HG02884 (cell line): Measurements from ENCODE around the gene NOS1.

Source experiments
- ATAC-seq: cut with Tn5 transposase; IDR thresholded peaks from one replicate; pipeline ENCODE4 v1.9.1; 2021; ENCODE audit warnings: mild to moderate bottlenecking, moderate library complexity; ENCODE audit not compliant: unreplicated experiment

NOS1 gene

DNA sequence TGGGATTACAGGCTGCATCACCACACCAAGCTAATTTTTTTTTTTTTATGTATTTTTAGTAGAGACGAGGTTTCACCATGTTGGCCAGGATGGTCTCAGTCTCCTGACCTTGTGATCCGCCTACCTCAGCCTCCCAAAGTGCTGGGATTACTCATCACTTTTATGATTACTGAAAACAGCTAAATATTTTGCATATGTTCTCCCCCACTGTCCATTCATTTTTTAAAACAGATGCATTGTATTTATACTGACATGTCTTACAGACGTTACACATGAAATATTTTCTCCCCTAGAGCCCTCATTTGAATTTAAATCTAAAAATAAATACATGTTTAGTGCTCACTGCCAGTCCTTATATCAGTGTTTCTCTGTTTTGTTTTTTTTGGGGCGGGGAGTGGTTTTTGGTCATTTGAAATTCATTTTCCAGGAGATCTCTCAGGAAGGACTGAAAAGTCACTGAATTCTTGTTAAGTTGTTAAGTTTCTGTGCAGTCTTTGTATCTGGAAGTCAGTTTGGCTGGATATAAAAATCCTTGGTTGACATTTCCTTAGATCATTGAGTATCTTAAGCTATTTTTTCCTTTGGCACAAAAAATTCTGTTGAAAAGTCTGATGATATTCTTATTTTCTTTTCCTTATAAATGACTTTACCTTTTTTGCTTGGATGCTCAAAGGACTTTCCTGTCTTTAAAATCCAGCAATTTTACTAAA is 180.5 kb downstream of the NOS1 start:
- no peak for ATAC-seq

DNA sequence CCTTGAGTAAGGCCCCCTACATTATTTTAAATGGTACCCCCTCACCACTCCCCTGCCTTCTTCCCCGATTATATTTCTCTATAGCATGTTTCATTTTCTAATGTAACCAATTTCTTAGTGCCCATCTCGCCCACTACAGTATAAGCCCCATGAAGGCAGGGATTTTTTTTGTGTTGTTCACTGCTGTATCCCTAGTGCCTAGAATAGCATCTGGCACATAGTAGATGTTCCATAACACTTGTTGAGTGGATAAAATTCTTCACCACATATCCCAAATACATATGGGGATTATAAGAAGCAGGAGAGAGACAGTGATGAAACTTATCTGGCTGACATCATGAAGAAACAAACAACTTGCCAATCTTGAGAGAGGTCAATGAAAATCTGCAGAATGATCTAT is 182.7 kb downstream of the NOS1 start:
- ATAC-seq = no peak

- no peak for ATAC-seq
These were observed 183.1 kb downstream of the NOS1 start for GRCh38 chr12:117178301-117178700.

DNA sequence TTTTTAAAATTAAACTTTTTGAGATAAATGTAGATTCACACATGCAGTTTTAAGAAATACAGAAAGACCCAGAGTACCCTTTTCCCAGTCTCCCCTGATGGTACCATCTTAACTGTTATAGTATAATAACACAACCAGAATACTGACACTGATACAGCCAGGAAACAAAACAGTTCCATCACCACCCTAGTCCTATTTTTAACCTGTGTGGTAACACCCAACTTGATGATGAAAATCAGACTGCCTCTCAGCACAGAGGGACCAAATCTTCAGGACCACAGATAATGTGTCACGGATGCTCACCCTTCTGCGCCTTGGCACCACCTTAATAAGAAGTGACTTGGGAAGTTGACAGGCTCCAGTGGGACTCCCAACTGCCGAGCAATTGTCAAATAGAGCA is 189.3 kb downstream of the NOS1 start:
- ATAC-seq = no peak

GRCh38 chr12:117171499-117172162 is 189.8 kb downstream of the NOS1 start:
- no peak for ATAC-seq

GRCh38 chr12:117169548-117169947 is 191.9 kb downstream of the NOS1 start:
- ATAC-seq = no peak

DNA sequence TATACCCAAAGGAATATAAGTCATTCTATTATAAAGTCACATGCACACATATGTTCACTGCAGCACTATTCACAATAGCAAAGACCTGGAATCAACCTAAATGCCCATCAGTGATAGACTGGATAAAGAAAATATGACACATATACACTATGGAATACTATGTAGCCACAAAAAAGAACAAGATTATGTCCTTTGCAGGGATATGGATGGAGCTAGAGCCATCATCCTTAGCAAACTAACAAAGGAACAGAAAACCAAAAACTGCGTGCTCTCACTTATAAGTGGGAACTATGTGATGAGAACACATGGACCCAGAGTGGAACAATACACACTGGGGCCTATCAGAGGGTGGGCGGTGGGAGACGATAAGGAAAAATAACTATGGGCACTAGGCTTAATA is 192.4 kb downstream of the NOS1 start:
- ATAC-seq = no peak

DNA sequence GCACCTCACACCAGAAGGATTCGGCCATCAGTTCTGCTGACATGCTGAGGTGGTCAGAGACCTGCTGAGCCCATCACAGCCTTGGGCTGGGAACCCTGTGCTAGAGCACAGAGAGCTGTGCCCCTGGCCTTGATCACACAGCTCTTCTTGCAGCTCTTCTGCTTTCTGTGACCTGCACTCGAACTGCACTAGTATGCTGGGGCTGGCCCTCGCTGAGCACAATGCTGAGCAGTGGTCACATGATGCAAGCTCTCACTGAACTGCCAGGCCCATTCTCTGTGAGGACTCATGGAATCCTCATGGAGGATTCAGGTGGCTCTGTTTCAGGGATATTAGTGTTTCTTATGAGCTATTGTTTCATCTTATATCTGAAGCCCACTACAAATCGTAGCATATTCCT is 193.7 kb downstream of the NOS1 start:
- no peak for ATAC-seq

DNA sequence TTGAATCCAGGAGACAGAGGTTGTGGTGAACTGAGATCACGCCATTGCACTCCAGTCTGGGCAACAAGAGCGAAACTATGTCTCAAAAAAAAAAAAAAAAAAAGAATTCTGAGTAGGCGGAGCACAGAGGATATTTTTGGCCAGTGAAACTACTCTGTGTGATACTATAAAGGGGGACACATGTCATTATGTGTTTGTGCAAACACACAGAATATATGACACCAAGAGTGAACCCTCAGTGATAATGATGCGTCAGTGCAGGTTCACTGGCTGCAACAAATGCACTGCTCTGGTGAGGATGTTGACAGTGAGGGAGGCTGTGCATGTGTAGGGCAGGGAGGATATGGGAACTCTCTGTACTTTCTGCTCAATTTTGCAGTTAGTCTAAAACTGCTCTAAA is 195.3 kb downstream of the NOS1 start:
- no peak for ATAC-seq

GRCh38 chr12:117165342-117165741 is 196.1 kb downstream of the NOS1 start:
- ATAC-seq = no peak

- ATAC-seq = no peak
These were observed 198.8 kb downstream of the NOS1 start for GRCh38 chr12:117162633-117163032.

- no peak for ATAC-seq
These were observed 199.3 kb downstream of the NOS1 start for GRCh38 chr12:117162167-117162539.

DNA sequence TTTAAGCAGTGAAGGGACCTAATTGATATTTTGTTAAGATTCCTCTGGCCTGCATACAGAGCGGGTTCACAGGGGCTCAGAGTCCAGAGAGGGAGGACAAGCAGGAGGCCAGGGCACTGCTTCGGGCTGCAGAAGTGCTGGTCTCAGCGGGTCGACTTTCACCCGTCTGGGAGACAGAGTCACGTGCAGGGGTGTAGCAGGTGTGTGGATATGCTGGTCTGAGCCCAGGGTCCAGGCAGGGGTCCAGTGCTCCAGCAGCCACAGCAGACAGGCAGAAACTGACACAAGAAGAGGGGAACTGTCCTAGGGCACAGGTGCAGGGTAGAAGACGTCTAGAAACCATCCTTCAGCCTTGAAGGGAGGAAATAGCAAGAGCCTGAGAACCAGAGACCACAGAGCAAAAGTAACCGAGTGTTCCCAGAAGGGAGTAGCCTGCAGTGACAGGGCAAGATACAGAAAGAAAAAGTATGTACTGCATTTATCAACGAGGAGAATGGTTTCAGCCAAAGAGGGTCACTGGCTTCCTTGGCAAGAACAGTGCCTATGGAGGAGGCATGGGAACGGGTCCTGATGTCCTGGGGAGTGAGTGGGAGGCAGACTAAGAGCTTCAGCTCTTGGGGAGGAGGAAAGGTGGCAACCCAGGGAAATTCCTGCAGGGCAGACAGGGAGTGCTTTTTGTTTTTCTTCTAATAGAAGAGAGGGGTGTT is 199.8 kb downstream of the NOS1 start:
- ATAC-seq = no peak

GRCh38 chr12:117159674-117160073 is 201.8 kb downstream of the NOS1 start:
- no peak for ATAC-seq

- ATAC-seq = no peak
These were observed 202.4 kb downstream of the NOS1 start for GRCh38 chr12:117158911-117159553.
